CD14-positive monocyte (primary cell): ENCODE results near the gene OSBPL6. TPM values are rescaled to one million over a fixed set of nuclear protein-coding genes. Genes with fewer than 3 reads are reported as not detected.

ENCODE experiments used
- DNase-seq, 3 donors: peaks; one replicate each; pipeline ENCODE4 v3.0.0-alpha.2; 2011 to 2022
- H2AFZ ChIP-seq: 2 replicates; pipeline ENCODE4 v1.6.0; 2012; ENCODE audit warnings: mild to moderate bottlenecking, low read depth, low read length, inconsistent platforms; ENCODE audit not compliant: insufficient read depth, poor library complexity, severe bottlenecking
- H3K27ac ChIP-seq, 2 donors: 1 replicate in 1 of 2; 2 replicates in 1 of 2; pipeline ENCODE4 v1.5.1; 2012 to 2013; ENCODE audit warnings: low read length in 2 of 2, control low read depth in 1 of 2, inconsistent platforms in 1 of 2, low read depth in 1 of 2, mild to moderate bottlenecking in 1 of 2
- H3K27me3 ChIP-seq, 2 donors: one replicate each; pipeline versions ENCODE4 v1.6.0 to v1.6.1; 2011 to 2013; ENCODE audit warnings: low read length in 2 of 2; ENCODE audit not compliant: control insufficient read depth in 2 of 2, insufficient read depth in 2 of 2
- H3K36me3 ChIP-seq, 2 donors: replicated peaks in 1 of 2; 1 replicate in 1 of 2; 2 replicates in 1 of 2; pipeline versions ENCODE4 v1.5.1 to v1.6.1; 2012 to 2013; ENCODE audit warnings: low read length in 2 of 2, control low read depth in 1 of 2, inconsistent platforms in 1 of 2, mild to moderate bottlenecking in 1 of 2; ENCODE audit not compliant: insufficient read depth in 2 of 2, control insufficient read depth in 1 of 2
- H3K4me1 ChIP-seq, 2 donors: 1 replicate in 1 of 2; 2 replicates in 1 of 2; pipeline versions ENCODE4 v1.5.1 to v1.6.1; 2012 to 2013; ENCODE audit warnings: low read length in 2 of 2, control low read depth in 1 of 2, inconsistent platforms in 1 of 2, mild to moderate bottlenecking in 1 of 2, moderate library complexity in 1 of 2; ENCODE audit not compliant: insufficient read depth in 2 of 2, control insufficient read depth in 1 of 2
- H3K4me2 ChIP-seq: replicated peaks from 2 replicates; pipeline ENCODE3; 2012; ENCODE audit warnings: low read length, moderate library complexity, mild to moderate bottlenecking; ENCODE audit not compliant: poor library complexity, severe bottlenecking; ENCODE audit errors: extremely low read depth
- H3K4me3 ChIP-seq, 3 experiments: fragments of 200-600 bp in 1 of 3; sonication (generic) in 1 of 3; replicated peaks in 1 of 3; 1 replicate in 2 of 3; 2 replicates in 1 of 3; pipeline ENCODE4 v1.5.1; 2011 to 2013; ENCODE audit warnings: low read length in 3 of 3, mild to moderate bottlenecking in 3 of 3, control low read depth in 2 of 3, low read depth in 2 of 3, inconsistent platforms in 1 of 3, moderate library complexity in 1 of 3
- H3K79me2 ChIP-seq: 2 replicates; pipeline ENCODE4 v1.6.0; 2012; ENCODE audit warnings: mild to moderate bottlenecking, control low read depth, inconsistent platforms, low read length, moderate library complexity; ENCODE audit not compliant: insufficient read depth
- H3K9ac ChIP-seq: 2 replicates; pipeline ENCODE4 v1.6.0; 2017; ENCODE audit warnings: low read length, mild to moderate bottlenecking; ENCODE audit not compliant: insufficient read depth, poor library complexity, severe bottlenecking
- H3K9me3 ChIP-seq, 2 donors: replicated peaks in 1 of 2; 1 replicate in 1 of 2; 2 replicates in 1 of 2; pipeline versions ENCODE4 v1.5.1 to v1.6.1; 2012 to 2013; ENCODE audit warnings: low read length in 2 of 2, control low read depth in 1 of 2; ENCODE audit not compliant: control insufficient read depth in 1 of 2, insufficient read depth in 1 of 2
- H4K20me1 ChIP-seq: 2 replicates; pipeline ENCODE4 v1.6.0; 2012; ENCODE audit warnings: mild to moderate bottlenecking, low read length, control low read depth, moderate library complexity; ENCODE audit not compliant: insufficient read depth
- H3K27ac Mint-ChIP-seq, 7 donors: one replicate each; pipeline ENCODE4 v1.8.0; 2020; ENCODE audit warnings: mild to moderate bottlenecking in 7 of 7, mixed read lengths in 7 of 7, moderate library complexity in 6 of 7, inconsistent platforms in 2 of 7
- H3K27me3 Mint-ChIP-seq, 3 donors: one replicate each; pipeline ENCODE4 v1.8.0; 2021 to 2022; ENCODE audit warnings: low read depth in 3 of 3, mild to moderate bottlenecking in 3 of 3, mixed read lengths in 3 of 3, moderate library complexity in 3 of 3, inconsistent platforms in 1 of 3
- H3K36me3 Mint-ChIP-seq, 2 donors: one replicate each; pipeline ENCODE4 v1.8.0; 2020; ENCODE audit warnings: mixed read lengths in 2 of 2, inconsistent platforms in 1 of 2, mild to moderate bottlenecking in 1 of 2
- H3K4me1 Mint-ChIP-seq: one replicate; pipeline ENCODE4 v1.8.0; 2020; ENCODE audit warnings: mild to moderate bottlenecking, mixed read lengths
- H3K4me3 Mint-ChIP-seq, 2 donors: one replicate each; pipeline ENCODE4 v1.8.0; 2020; ENCODE audit warnings: mild to moderate bottlenecking in 2 of 2, mixed read lengths in 2 of 2, moderate library complexity in 1 of 2
- H3K9me3 Mint-ChIP-seq, 7 donors: one replicate each; pipeline ENCODE4 v1.8.0; 2020 to 2022; ENCODE audit warnings: mixed read lengths in 7 of 7, mild to moderate bottlenecking in 6 of 7, moderate library complexity in 6 of 7, inconsistent platforms in 2 of 7
- WGBS: methylation state at CpG from one replicate; pipeline ENCODE4 v1.1.5; 2013; ENCODE audit warnings: missing lambda C conversion rate; ENCODE audit not compliant: insufficient coverage; 5-methylcytosine and 5-hydroxymethylcytosine counted together
- intact Hi-C, 2 donors: fragments of 100-400 bp; cut with micrococcal nuclease; formaldehyde crosslinking; loops; one replicate each; pipeline versions ENCODE4 v1.15.0 to v1.15.1; 2023
- polyA plus RNA-seq, 3 donors: library from polyadenylated mRNA; depleted of rRNA in 1 of 3; unstranded in 2 of 3; stranded (reverse) in 1 of 3; fragments of 300-500 nt in 2 of 3; fragments of >200 nt in 1 of 3; fragmentation: Illumina TruSeq in 2 of 3; gene quantifications; 1 replicate in 2 of 3; 2 replicates in 1 of 3; pipeline ENCODE4 v1.2.3, GENCODE V29; 2012 to 2021
- TF ChIP-seq, protein P1 (sequence below): fragments of 200-600 bp; IDR thresholded peaks from one replicate; pipeline ENCODE4 v1.8.0; 2022; ENCODE audit warnings: antibody characterized with exemption, mild to moderate bottlenecking

The OSBPL6 gene
- polyA plus RNA-seq, 3 donors = not detected

GRCh38 chr2:178386986-178387597 lies 192.8 kb downstream of the OSBPL6 start:
- Histone ChIP-seq H4K20me1 (no peaks in the 10 kb centered on the region), H3K36me3 (no peaks in the 10 kb centered on the region), H3K4me3 (no peak overlapping the region), H3K4me1 (no peaks in the 10 kb centered on the region), H3K9ac (no peak overlapping the region), H3K27ac (no peak overlapping the region), H3K79me2 (no peaks in the 10 kb centered on the region), H3K4me2 (no peak overlapping the region), H3K27me3 (no peaks in the 10 kb centered on the region), H2AFZ (no peak overlapping the region), H3K9me3 (no peaks in the 10 kb centered on the region)
- Mint-ChIP-seq H3K4me1 (peaks cover 3% of the 10 kb centered on the region), H3K27me3 (peaks cover 1 to 6% (median 3%) of the 10 kb centered on the region in 3 donors), H3K4me3 (no peak overlapping the region), H3K9me3 (peaks cover 0 to 2% (median 0%) of the 10 kb centered on the region in 7 donors), H3K27ac (no peak overlapping the region), H3K36me3 (no peaks in the 10 kb centered on the region)
- TF ChIP-seq, protein P1, sequence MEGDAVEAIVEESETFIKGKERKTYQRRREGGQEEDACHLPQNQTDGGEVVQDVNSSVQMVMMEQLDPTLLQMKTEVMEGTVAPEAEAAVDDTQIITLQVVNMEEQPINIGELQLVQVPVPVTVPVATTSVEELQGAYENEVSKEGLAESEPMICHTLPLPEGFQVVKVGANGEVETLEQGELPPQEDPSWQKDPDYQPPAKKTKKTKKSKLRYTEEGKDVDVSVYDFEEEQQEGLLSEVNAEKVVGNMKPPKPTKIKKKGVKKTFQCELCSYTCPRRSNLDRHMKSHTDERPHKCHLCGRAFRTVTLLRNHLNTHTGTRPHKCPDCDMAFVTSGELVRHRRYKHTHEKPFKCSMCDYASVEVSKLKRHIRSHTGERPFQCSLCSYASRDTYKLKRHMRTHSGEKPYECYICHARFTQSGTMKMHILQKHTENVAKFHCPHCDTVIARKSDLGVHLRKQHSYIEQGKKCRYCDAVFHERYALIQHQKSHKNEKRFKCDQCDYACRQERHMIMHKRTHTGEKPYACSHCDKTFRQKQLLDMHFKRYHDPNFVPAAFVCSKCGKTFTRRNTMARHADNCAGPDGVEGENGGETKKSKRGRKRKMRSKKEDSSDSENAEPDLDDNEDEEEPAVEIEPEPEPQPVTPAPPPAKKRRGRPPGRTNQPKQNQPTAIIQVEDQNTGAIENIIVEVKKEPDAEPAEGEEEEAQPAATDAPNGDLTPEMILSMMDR = no peak
- no peak for DNase-seq
- intact Hi-C loops = no loop called here
- no CpG with 5 or more reads among the region's 1 CpG for WGBS

DNA sequence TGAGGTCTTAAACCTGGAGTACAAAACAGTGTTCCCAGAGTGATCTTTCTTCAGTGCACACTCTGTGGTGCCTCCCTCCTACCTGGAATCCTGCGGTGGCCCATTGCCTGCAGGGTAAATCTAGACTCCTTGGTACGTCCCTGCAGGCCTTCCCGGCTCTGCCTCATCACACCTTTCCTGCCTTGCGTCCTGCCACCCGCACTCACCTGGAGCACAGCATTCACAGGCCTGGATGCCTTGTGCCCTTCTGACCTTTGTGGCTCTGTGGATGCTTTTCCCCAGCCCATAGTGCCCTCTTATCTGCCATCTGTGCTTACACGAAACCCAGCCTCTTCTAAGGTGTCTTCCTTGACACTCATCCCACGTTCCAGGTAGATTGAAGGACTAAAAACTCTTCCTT lies 194.0 kb downstream of the OSBPL6 start:
- H3K4me3 ChIP-seq = no peak overlapping the region
- no peaks in the 10 kb centered on the region for H4K20me1 ChIP-seq
- H3K27me3 Mint-ChIP-seq = peaks cover 1 to 3% (median 3%) of the 10 kb centered on the region in 3 donors
- TF ChIP-seq, protein P1 = no peak
- no peak for DNase-seq
- 94% methylated on average over 5 of the region's 7 CpGs for WGBS
- no peak overlapping the region for H3K4me3 Mint-ChIP-seq
- H3K9me3 ChIP-seq = no peaks in the 10 kb centered on the region
- no peak overlapping the region for H2AFZ ChIP-seq
- H3K27ac ChIP-seq = no peak overlapping the region
- peaks cover 0 to 2% (median 0%) of the 10 kb centered on the region in 7 donors for H3K9me3 Mint-ChIP-seq
- peaks cover 3% of the 10 kb centered on the region for H3K4me1 Mint-ChIP-seq
- H3K79me2 ChIP-seq = no peaks in the 10 kb centered on the region
- no peaks in the 10 kb centered on the region for H3K36me3 ChIP-seq
- no peak overlapping the region for H3K27ac Mint-ChIP-seq
- H3K36me3 Mint-ChIP-seq = no peaks in the 10 kb centered on the region
- no peak overlapping the region for H3K9ac ChIP-seq
- intact Hi-C loops = no loop called here
- no peaks in the 10 kb centered on the region for H3K4me1 ChIP-seq
- H3K27me3 ChIP-seq = no peaks in the 10 kb centered on the region
- no peak overlapping the region for H3K4me2 ChIP-seq
